ENCODE data around the gene MRC2. TPM values are rescaled to one million over a fixed set of nuclear protein-coding genes. Genes with fewer than 3 reads are reported as not detected.

The MRC2 gene
- total RNA-seq, 4 donors from 2014 or later = 23.3 to 59.8 (median 39.9) TPM

DNA sequence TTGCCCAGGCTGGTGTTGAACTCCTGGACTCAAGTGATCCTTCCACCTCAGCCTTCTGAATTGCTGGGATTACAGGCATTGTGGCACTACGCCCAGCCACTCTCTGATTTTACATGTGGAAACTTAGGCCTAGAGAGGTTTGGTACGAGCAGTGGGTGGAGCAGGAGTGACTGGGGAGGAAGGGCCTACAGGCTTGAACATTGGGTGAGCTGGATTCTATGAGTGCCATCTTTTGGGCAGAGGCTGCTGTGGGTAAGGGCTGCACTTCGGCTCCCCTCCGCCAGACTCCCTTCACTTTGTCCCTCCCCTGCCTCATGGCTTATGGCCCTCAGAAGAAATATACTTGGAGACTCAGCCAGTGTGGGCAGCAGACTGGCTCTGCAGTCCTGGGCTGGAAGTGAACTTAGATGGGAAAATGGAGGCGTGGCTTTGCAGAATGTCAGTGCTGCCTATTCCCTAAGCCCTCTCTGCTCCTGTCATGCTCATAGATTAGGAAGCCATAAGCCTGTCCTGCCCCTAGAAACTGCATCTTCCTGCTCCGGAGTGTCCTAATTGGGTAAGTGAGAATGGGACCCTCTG, 9.5 kb upstream of the MRC2 start:
- no peaks in the 10 kb centered on the region for H3K4me1 ChIP-seq
- peaks cover 0 to 45% of the 10 kb centered on the region in 2 donors for H3K36me3 ChIP-seq
- no peak overlapping the region for H3K4me3 ChIP-seq
- H3K27me3 ChIP-seq = no peaks in the 10 kb centered on the region
- TF ChIP-seq POLR2AphosphoS5 (IDR thresholded peaks at IDR 0.05) = no peak
- no peak for TF ChIP-seq EP300 (IDR thresholded peaks at IDR 0.05)
- TF ChIP-seq POLR2A (IDR thresholded peaks at IDR 0.05) = no peak
- TF ChIP-seq, protein P1, sequence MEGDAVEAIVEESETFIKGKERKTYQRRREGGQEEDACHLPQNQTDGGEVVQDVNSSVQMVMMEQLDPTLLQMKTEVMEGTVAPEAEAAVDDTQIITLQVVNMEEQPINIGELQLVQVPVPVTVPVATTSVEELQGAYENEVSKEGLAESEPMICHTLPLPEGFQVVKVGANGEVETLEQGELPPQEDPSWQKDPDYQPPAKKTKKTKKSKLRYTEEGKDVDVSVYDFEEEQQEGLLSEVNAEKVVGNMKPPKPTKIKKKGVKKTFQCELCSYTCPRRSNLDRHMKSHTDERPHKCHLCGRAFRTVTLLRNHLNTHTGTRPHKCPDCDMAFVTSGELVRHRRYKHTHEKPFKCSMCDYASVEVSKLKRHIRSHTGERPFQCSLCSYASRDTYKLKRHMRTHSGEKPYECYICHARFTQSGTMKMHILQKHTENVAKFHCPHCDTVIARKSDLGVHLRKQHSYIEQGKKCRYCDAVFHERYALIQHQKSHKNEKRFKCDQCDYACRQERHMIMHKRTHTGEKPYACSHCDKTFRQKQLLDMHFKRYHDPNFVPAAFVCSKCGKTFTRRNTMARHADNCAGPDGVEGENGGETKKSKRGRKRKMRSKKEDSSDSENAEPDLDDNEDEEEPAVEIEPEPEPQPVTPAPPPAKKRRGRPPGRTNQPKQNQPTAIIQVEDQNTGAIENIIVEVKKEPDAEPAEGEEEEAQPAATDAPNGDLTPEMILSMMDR (IDR thresholded peaks at IDR 0.05) = no peak
- no peak overlapping the region for H3K27ac ChIP-seq
- ATAC-seq = no peak
- WGBS, 2 donors (ENCODE audit: low coverage in 1 of 2) = 89% methylated on average over 3 of the region's 6 CpGs; no CpG with 5 or more reads in 1 of the 2 donors
- no peaks in the 10 kb centered on the region for H3K9me3 ChIP-seq

DNA sequence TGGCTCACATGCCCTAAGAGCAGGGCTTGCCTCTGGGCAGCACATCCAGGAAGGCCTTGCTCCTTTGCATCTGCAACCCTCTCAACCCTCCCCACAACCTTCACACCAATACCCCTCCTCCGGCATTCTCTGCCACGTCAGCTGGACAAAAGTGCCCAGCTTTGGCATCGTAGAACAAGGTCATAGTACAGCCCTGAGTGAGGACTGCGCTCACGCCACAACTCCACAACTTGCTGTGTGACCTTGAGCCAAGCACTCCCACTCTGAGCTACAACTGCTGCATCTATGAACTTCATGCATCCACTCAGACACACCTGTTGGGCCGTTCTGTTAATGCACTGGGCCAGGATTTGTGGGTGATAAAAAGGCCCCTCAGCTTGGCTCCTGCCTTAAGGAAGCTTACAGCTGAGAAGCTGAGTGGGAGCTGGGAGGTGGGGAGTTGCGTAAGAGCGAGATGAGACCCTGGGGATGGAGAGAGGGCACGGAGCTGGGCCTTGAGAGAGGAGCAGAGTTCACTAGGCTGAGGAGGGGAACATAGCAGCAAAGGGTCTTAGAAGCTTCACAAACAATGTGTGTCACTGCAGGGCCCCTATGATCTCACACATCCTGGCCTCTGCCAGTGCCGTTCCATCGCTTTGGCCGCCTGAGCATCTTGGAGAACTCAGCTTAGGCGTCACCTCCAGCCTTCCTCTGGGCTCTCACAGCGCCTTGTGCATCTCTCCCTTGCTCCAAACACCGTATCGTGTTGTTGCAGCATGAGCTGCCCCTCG, 8.6 kb upstream of the MRC2 start:
- Histone ChIP-seq H3K4me3 (no peak overlapping the region), H3K27ac (peak overlapping the region in 2 of 4 donors; percentile 22 to 27), H3K9me3 (no peaks in the 10 kb centered on the region), H3K27me3 (no peaks in the 10 kb centered on the region), H3K36me3 (peaks cover 0 to 43% of the 10 kb centered on the region in 2 donors), H3K4me1 (no peaks in the 10 kb centered on the region)
- TF ChIP-seq EP300 (IDR thresholded peaks at IDR 0.05) (no peak), POLR2AphosphoS5 (IDR thresholded peaks at IDR 0.05) (no peak), POLR2A (IDR thresholded peaks at IDR 0.05) (no peak)
- TF ChIP-seq, protein P1 (IDR thresholded peaks at IDR 0.05) = no peak
- ATAC-seq = peak; percentile 48
- 72% methylated on average over 5 of the region's 17 CpGs; no CpG with 5 or more reads in 1 of the 2 donors for WGBS, 2 donors (ENCODE audit: low coverage in 1 of 2)

DNA sequence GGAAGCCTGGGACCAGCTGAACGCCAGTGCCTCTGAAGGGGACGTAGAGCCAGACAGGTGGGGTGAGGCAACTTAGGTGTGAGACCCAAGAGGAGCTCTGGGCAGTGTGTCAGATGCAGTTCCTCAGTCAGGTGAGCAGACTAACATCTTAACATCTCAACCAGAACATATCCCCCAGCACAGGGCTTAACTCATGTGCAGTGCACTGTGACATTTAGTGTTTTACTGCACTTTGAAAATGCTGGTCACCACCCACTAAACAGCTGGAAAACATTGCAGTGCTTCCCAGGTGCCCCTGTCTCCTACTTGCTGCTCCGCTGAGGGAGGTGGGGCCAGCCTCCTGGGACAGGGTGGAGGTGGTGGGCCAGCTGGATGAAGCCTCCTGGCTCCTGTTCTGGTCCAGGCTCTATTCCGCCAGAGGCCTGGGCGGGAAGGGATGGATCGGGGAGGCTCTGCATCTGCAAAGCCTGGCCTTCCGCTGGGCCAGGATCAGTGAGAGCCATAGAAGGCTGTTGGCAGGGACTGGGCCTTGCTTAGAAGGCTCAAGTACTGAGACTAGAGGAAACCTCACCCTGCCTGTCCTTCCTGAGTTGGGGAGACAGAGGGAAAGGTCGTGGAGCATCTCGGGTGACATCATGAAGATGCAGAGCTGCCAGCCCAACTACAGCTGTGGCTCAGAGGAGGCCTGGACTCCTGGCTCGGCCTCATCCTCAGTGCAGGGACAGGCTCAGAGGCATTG, 7.9 kb upstream of the MRC2 start:
- Histone ChIP-seq H3K36me3 (peaks cover 0 to 40% of the 10 kb centered on the region in 2 donors), H3K27me3 (no peaks in the 10 kb centered on the region), H3K9me3 (no peaks in the 10 kb centered on the region), H3K4me1 (no peaks in the 10 kb centered on the region), H3K4me3 (no peak overlapping the region), H3K27ac (peak overlapping the region in 2 of 4 donors; percentile 22 to 27)
- ATAC-seq = peak; percentile 26
- 60 to 80% methylated on average over 1 of the region's 10 CpGs for WGBS, 2 donors (ENCODE audit: low coverage in 1 of 2)
- no peak for TF ChIP-seq POLR2A (IDR thresholded peaks at IDR 0.05)
- no peak for TF ChIP-seq EP300 (IDR thresholded peaks at IDR 0.05)
- TF ChIP-seq, protein P1 (IDR thresholded peaks at IDR 0.05) = no peak
- TF ChIP-seq POLR2AphosphoS5 (IDR thresholded peaks at IDR 0.05) = no peak

DNA sequence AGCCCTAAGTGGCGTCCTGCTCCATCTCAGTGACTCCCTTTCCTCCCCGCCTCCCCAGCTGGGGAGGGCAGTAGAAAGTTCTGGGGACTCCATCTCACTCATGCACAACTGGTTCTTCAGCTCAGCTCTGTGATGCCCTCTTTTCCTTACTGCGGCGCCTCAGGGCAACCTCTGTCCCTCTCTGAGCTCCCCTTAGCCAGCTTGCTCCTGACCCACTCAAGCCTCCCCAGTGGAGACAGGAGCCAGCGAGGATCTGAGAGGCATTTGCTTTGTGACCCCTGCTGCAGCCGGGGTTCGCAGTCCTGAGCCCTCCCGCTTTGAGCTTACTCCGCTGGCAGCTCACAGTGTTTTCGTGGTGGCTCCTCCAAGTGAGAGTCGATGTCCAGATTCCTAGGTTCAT, 6.2 kb upstream of the MRC2 start:
- no peaks in the 10 kb centered on the region for H3K9me3 ChIP-seq
- H3K27me3 ChIP-seq = peaks cover 6% of the 10 kb centered on the region
- ATAC-seq = no peak
- TF ChIP-seq EP300 (IDR thresholded peaks at IDR 0.05) = no peak
- TF ChIP-seq POLR2A (IDR thresholded peaks at IDR 0.05) = no peak
- TF ChIP-seq, protein P1 (IDR thresholded peaks at IDR 0.05) = no peak
- no peak for TF ChIP-seq POLR2AphosphoS5 (IDR thresholded peaks at IDR 0.05)
- WGBS, 2 donors (ENCODE audit: low coverage in 1 of 2) = 79 to 93% methylated on average over 2 to 3 of the region's 11 CpGs
- peaks cover 0 to 11% (median 0%) of the 10 kb centered on the region in 3 donors for H3K4me1 ChIP-seq
- no peak overlapping the region for H3K27ac ChIP-seq
- H3K4me3 ChIP-seq = no peak overlapping the region
- peaks cover 0 to 24% of the 10 kb centered on the region in 2 donors for H3K36me3 ChIP-seq

Measured in gastroesophageal sphincter (tissue), 4 donors.